Mesothelial cell of epicardium (in vitro differentiated cells): Measurements from ENCODE around the gene RNFT2. TPM values are rescaled to one million over a fixed set of nuclear protein-coding genes. Genes with fewer than 3 reads are reported as not detected.

Experiments used
- DNase-seq, 2 experiments: peaks; one replicate each; pipeline ENCODE4 v3.0.0; 2021; ENCODE audit warnings: low spot score in 2 of 2; ENCODE audit not compliant: unreplicated experiment in 2 of 2
- H3K27ac Mint-ChIP-seq: 2 replicates; pipeline ENCODE4 v1.8.0; 2021; ENCODE audit warnings: mixed read lengths
- H3K27me3 Mint-ChIP-seq: 2 replicates; pipeline ENCODE4 v1.8.0; 2021; ENCODE audit warnings: low read depth, mixed read lengths
- H3K36me3 Mint-ChIP-seq: 2 replicates; pipeline ENCODE4 v1.8.0; 2021; ENCODE audit warnings: mixed read lengths
- H3K4me1 Mint-ChIP-seq: 2 replicates; pipeline ENCODE4 v1.8.0; 2021; ENCODE audit warnings: mixed read lengths
- H3K4me3 Mint-ChIP-seq: 2 replicates; pipeline ENCODE4 v1.8.0; 2021; ENCODE audit warnings: mild to moderate bottlenecking, moderate library complexity, mixed read lengths
- H3K9me3 Mint-ChIP-seq: 2 replicates; pipeline ENCODE4 v1.8.0; 2021; ENCODE audit warnings: mixed read lengths
- CTCF ChIP-seq: fragments of 200-600 bp; sonication (generic); IDR thresholded peaks from one replicate; pipeline ENCODE4 v1.5.0; 2021; ENCODE audit warnings: antibody characterized with exemption; ENCODE audit not compliant: unreplicated experiment
- total RNA-seq: library from RNA; stranded (reverse); gene quantifications from 3 replicates; pipeline ENCODE4 v1.2.1, GENCODE V29; 2021

RNFT2 gene
- total RNA-seq, 1 donor from 2014 or later: 27.7 TPM

- peaks cover 23% of the 10 kb centered on the region for H3K27me3 Mint-ChIP-seq
- peaks cover 11% of the 10 kb centered on the region for H3K36me3 Mint-ChIP-seq
- peak overlapping the region; percentile 63 for H3K27ac Mint-ChIP-seq
- TF ChIP-seq CTCF: no peak
- no peaks in the 10 kb centered on the region for H3K9me3 Mint-ChIP-seq
- no peak overlapping the region for H3K4me3 Mint-ChIP-seq
- DNase-seq: no peak
- H3K4me1 Mint-ChIP-seq: peaks cover 24% of the 10 kb centered on the region
Observed at GRCh38 chr12:116712458-116713303, 25.4 kb upstream of the RNFT2 start.

GRCh38 chr12:116713527-116713926 lies 24.6 kb upstream of the RNFT2 start:
- peak overlapping the region; percentile 63 for H3K27ac Mint-ChIP-seq
- H3K4me3 Mint-ChIP-seq: no peak overlapping the region
- H3K9me3 Mint-ChIP-seq: no peaks in the 10 kb centered on the region
- H3K27me3 Mint-ChIP-seq: peaks cover 22% of the 10 kb centered on the region
- H3K4me1 Mint-ChIP-seq: peaks cover 24% of the 10 kb centered on the region
- DNase-seq: no peak
- TF ChIP-seq CTCF: no peak
- peaks cover 11% of the 10 kb centered on the region for H3K36me3 Mint-ChIP-seq

GRCh38 chr12:116714175-116714574 lies 23.9 kb upstream of the RNFT2 start:
- DNase-seq: no peak
- TF ChIP-seq CTCF: no peak
- Mint-ChIP-seq H3K27ac (no peak overlapping the region), H3K27me3 (peaks cover 15% of the 10 kb centered on the region), H3K9me3 (no peaks in the 10 kb centered on the region), H3K4me3 (no peak overlapping the region), H3K4me1 (peaks cover 21% of the 10 kb centered on the region), H3K36me3 (peaks cover 11% of the 10 kb centered on the region)

- H3K4me1 Mint-ChIP-seq: peaks cover 15% of the 10 kb centered on the region
- H3K36me3 Mint-ChIP-seq: peaks cover 23% of the 10 kb centered on the region
- no peak for TF ChIP-seq CTCF
- no peak overlapping the region for H3K27ac Mint-ChIP-seq
- no peaks in the 10 kb centered on the region for H3K9me3 Mint-ChIP-seq
- DNase-seq: no peak
- no peak overlapping the region for H3K4me3 Mint-ChIP-seq
- H3K27me3 Mint-ChIP-seq: no peaks in the 10 kb centered on the region
Observed at GRCh38 chr12:116717466-116718437, 20.4 kb upstream of the RNFT2 start.

- no peak overlapping the region for H3K4me3 Mint-ChIP-seq
- peaks cover 9% of the 10 kb centered on the region for H3K4me1 Mint-ChIP-seq
- peaks cover 23% of the 10 kb centered on the region for H3K36me3 Mint-ChIP-seq
- TF ChIP-seq CTCF: no peak
- no peak for DNase-seq
- H3K27me3 Mint-ChIP-seq: no peaks in the 10 kb centered on the region
- peak overlapping the region; percentile 6 for H3K27ac Mint-ChIP-seq
- H3K9me3 Mint-ChIP-seq: no peaks in the 10 kb centered on the region
Observed at GRCh38 chr12:116718655-116719454, 19.3 kb upstream of the RNFT2 start.
